HG02938 (cell line): ENCODE measurements around the gene MLLT3.

Source experiments
- ATAC-seq: cut with Tn5 transposase; IDR thresholded peaks from one replicate; pipeline ENCODE4 v1.9.1; 2021; ENCODE audit warnings: mild to moderate bottlenecking, moderate library complexity; ENCODE audit not compliant: unreplicated experiment

Gene MLLT3

DNA sequence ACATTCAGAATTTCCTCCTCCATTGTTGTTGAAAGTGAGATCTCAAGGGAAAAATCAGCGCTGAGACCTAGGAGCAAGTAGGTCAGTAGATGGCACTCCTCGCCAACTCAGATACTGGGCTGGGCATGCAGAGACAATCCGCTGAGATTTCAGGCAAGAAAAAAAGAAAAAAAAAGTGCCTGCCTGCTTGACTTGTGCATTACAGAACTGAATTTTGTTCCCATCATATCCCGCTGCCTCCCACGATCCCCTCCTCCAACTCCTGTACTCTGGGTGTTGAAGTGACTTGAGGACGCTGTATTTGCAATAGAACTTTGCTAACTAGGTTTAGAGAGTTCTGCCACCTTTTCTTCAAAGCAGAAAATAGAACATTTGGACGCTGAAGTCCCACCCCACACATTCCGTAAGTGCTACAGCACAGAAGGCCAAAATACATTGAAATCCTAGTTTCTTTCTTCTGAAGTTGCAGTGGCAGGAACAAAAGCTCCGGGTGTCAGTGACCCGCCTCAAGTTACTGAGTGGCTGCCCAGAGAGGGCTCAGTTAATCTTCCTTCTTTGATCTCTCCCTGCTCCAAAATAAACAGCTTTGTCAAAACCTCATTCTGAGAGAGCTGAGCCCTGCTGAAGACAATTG lies 265.8 kb downstream of the MLLT3 start:
- ATAC-seq = no peak

GRCh38 chr9:20355022-20355421 lies 267.3 kb downstream of the MLLT3 start:
- ATAC-seq = no peak

- no peak for ATAC-seq
Measured at GRCh38 chr9:20353931-20354652, 268.2 kb downstream of the MLLT3 start.

DNA sequence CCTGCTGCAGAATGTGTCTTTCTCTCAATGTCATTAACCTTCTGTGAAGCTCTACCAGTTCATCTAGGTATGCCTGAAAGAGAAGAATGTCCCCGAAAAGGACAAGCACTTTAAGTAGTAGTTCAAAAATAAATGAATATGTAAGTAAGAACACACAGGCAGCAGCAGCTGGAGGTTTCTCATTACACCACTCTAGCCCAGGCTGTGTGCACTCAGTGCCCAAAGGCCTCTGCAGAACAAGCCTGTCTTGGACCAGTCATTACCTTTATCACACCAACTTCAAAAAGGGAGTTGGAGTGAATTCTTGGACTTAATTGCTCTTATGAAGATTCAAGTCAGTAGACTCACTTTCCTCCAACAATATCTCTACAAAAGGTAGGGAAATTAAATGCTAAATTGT lies 268.8 kb downstream of the MLLT3 start:
- no peak for ATAC-seq

- no peak for ATAC-seq
Measured at GRCh38 chr9:20352591-20352990, 269.7 kb downstream of the MLLT3 start.

GRCh38 chr9:20351715-20352114 lies 270.6 kb downstream of the MLLT3 start:
- no peak for ATAC-seq

DNA sequence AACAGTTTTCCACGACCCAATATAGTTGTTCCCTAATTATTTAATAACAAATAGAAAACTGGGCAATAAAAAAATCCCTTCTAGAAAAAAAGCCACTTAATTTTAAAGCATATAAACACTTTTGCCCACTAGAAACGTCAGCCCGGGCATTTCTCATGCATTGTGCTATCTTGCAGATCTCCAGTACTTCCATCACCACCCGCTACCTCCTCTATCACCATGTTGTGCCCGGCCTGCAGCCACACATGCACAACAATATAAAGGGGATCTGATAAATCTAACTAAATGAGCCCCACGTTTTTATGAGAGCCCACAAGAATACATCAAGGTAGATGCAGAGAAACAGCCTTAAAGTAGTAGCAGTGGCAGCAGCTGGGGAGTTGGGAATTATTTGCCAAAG lies 272.7 kb downstream of the MLLT3 start:
- ATAC-seq = no peak

- ATAC-seq = no peak
Measured at GRCh38 chr9:20343325-20343724, 279.0 kb downstream of the MLLT3 start.

DNA sequence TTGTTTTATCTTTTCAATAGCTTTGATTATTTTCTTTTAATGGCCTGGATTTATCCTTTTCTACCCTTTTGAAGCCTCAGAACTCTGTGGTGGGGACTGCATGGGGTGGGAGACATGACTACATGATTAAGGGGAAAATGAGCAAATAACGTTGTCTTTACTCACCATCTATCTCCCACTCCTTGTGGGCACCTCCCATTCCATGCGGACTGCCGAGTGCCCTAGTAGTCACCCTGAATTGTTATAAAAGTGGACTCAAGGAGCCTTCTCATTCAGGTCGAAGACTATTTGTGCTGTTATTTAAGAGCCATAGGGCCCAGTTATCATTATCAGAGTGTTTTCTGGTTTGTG lies 281.8 kb downstream of the MLLT3 start:
- ATAC-seq = no peak

GRCh38 chr9:20335668-20336332 lies 286.5 kb downstream of the MLLT3 start:
- ATAC-seq = no peak

DNA sequence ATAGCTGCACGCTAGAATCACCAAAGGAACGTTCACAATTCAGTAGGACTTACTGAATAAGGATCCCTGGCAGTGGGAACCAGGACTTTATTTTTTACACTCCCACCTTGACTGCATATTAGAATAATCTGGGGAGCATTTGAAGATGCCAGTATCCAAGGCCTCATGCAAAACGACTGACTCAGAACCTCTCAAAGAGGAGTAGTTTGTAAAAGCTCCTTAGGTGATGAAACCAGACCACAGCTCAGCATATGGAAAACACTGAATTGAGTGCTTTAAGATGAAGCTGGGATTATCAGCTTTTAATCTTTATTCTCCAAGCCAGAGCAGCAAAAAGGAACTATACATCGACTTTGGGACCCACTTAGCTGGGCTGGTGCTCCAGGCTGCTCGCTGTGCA lies 288.3 kb downstream of the MLLT3 start:
- ATAC-seq = no peak

GRCh38 chr9:20331095-20331685 lies 291.1 kb downstream of the MLLT3 start:
- ATAC-seq = peak; percentile 91

DNA sequence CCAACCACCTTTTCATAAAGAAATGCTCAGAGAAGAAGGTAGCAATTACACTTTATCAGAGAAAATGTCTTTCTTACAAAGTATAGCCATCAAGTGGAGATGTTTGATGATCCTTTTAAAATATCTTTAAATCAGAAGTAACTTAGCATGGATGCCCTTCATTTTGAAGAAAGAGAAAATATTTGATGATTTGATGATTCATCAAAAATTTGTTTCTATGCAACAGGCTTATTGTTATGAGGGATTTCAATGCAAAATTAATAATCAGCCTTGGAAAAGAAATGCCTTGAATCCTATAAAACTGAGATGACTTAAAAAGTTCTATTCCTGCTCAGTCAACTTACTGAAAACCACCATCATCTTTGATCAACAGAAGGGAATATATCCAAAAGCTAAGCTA lies 291.6 kb downstream of the MLLT3 start:
- ATAC-seq = no peak

DNA sequence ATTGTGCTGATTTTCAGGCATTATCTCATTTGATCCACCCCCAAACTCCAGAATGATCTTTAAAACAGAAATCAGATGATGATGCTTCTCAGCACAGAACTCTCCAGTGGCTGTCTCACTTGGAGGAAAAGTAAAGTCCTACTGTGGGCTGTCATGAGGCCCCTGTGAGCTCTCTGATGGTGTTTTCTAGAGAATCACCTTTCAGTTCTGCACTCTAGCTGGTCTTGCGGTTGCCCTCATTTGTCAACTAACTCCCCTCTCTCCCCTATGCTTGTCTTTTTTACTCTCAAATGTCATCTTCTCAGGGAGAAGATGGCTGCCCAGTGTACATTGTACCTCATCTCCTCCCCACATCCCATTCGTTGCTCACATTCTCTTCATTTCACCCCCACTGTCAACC lies 295.8 kb downstream of the MLLT3 start:
- ATAC-seq = no peak

- ATAC-seq = no peak
Measured at GRCh38 chr9:20325008-20325407, 297.3 kb downstream of the MLLT3 start.

DNA sequence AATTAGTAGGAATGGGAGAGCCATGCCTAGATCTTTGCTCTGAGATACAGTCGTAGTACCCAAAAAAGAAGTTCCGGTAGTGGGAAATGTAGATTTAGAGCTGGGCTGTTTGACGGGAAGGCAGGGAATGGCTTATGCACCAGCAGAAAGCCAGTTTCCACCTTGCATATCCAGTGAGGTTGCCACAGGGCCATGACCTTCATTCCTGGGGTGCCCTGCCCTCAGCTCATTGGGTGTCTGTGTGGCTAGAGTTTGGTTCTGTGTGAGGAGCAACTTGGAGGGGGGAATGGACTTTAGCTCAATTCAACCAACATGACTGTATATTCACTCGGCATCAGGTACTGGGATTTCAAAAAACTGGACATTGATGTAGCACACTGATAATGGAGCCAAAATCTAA lies 300.1 kb downstream of the MLLT3 start:
- no peak for ATAC-seq

DNA sequence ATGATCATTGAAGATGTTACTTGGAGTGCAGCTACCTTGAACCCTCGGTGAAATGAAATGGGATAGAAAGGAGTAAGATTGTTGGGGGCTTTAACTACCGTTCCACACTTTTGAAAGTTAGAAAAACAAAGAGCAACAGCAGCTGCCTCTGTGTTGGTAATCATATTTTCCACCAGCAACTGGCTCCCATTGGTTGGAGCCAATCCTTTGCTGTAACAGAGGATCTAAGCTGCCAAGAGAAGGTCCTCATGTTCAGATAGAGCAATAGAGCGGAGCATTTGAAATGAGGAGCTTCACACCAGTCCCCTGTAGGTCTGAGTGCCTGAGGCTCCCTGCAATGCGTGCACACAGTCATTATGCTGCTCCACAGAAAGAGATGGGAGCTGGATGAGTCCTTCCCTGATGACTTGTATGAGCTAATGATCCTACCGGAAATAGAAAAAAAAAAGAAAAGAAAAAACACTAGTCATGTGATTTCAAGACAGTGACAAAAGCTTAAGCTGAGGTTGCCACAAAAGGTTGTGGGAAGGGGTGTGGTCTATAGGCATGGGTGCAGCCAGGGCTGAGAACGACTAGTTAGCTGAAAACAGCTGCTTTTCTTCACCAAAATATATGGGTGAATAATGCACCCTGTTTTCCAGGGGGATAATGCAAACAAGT lies 300.7 kb downstream of the MLLT3 start:
- ATAC-seq = no peak

DNA sequence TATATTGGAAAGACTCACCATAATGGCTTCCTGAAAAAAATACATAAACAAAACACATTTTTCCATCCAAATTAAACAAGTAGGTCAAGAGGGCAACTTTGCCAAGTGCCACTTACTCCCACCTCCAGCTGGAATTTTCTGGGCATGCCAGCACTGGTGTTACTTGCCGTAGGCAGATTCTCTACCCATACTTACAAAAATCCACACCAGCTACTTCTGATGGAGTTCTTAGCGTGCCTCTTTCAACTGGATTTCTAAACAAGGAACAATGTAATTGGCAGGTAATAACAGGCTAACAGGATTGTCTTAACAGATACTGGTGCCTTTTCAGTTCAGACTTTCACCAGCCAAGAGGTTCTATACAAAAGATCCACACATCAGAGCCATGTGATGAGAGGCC lies 301.4 kb downstream of the MLLT3 start:
- ATAC-seq = no peak

DNA sequence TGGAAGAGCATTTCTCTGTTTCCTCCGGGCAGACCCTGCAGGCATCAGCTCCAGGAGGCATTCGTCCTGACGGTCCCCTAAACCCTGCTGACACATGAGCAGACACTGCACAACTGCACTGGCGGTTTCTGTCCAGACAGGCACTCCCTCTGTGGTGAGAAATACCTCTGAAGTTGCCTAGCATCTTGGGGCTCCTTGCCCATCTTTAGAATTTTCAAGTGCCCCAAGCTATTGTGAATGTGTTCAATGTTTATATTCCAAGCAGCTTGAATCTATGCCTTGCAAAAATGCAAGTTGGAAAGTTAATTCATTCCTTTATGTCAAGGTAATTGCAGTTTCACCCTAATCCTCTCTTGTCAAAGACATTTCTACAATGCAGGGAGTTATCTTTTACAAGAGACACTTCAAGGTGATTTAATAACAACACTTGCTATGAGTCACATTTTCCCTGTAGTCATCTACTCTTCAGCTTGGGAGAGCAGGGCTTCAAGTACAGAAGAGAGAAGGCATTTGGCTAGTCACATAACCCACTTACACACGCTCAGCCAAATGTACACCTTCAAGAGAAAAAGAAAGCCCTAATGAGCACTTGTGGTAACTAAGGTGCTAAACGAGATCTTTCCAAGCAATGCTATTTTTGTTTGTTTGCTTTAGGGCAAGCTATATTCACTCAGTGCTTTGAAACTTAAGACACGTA lies 302.5 kb downstream of the MLLT3 start:
- ATAC-seq = no peak

- no peak for ATAC-seq
Measured at GRCh38 chr9:20319241-20319640, 303.1 kb downstream of the MLLT3 start.

DNA sequence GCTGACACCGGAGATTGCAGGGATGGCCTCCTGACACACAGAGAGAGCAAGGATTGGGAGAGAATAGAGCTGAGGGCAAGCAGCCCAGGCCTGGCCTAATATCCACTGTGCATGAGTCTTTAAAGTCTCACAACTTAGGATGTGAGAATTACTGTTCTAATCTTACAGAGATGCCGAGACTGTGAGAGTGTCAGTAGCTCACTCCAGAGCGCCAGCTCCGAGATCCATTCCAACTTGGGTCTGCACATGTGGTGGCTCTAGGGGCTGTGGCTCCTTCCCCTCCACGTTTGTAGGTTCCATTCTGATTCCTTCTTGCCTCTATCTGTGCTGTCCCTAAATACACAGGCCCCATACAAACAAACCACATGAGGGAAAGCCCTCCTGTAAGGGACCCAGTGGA lies 304.6 kb downstream of the MLLT3 start:
- no peak for ATAC-seq
